Stimulated activated CD8-positive, alpha-beta memory T cell treated with anti-CD3 and anti-CD28 coated beads, Interleukin-2, amount 100 ng/mL, for 1 hour (primary cell): ENCODE results near the gene ACOX3.
"Not testable (repeated sequence)": the region's sequence is repeated elsewhere in the genome, so short reads cannot be mapped to it uniquely, and the experiment has no call there.

Source experiments
- DNase-seq, 2 donors: peaks; one replicate each; pipeline ENCODE4 v3.0.0-alpha.2; 2020; ENCODE audit warnings: low read depth in 2 of 2

The ACOX3 gene

DNA sequence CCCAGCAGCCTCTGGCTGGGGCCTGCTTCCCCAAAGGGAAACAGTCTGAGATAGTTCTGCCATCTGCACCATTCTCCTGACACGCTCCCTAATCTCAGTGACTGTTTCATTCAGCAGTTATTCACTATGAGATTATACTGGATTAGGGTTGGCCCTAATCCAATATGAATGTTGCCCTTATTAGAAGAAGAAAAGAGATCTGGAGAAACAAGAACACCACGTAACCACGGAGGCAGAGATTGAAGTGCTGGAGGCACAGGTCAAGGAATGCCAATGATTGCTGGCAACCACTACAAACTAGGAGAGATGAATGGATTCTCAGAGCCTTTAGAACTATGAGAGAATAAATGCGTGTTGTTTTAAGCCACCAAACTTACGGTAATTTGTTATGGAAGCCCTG, 7.4 kb downstream of the ACOX3 start:
- DNase-seq = no peak

DNA sequence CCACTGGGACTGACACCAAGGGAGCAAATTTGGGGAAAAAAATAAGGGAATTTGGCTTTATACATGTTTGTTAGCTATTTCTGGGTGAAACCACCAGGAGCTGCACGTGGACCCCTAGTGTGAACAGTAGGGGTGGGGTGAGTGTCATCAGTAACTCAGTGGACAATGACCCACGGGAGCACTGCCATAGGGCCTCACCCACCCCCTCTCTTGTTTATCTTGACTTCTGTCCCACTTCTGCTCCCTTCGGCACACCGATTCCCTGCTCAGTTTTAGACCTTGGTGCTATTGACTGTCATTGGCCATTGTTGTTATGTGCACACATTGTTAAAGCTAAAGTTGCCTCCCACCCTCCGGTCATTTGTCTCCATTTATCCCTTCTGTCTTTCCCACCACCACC, 9.0 kb downstream of the ACOX3 start:
- DNase-seq = no peak

DNA sequence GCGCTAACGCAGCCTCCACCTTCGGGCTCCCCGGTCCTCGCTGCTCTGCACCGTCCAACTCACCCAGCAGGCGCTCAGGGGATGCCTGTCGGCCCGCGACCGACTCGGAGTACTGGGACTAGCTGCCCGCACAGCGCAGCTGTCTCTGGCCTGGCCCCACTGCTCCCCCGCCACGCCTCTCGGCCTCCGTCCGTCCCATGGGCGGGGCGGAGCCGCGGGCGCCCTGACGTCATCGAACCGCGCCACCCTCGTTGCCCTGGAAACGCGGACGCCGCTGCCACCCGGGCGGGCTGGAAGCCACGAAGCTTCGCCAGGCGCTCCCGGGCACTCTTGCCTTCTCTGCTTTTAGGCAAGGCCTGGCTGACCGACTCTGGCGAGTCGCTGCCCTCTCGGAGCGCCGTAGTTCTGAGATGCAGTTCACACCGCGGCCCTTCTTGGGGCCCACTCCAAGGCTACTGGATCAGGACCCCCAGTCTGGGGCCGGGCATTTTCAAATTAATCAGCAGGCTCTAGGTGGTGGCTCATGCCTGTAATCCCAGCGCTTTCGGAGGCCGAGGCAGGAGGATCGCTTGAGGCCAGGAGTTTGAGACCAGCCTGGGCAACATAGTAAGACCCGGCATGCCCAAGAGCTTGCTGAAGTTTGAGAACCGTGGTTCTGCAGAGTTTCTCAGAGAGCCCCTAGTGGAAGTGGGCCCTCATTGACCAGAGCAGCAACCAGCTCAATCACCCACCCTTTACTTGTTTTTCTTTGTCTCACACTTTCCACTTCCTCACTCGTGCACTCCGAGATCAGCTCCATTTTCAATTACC, 12.0 kb downstream of the ACOX3 start:
- DNase-seq = peak; percentile 85 to 95

DNA sequence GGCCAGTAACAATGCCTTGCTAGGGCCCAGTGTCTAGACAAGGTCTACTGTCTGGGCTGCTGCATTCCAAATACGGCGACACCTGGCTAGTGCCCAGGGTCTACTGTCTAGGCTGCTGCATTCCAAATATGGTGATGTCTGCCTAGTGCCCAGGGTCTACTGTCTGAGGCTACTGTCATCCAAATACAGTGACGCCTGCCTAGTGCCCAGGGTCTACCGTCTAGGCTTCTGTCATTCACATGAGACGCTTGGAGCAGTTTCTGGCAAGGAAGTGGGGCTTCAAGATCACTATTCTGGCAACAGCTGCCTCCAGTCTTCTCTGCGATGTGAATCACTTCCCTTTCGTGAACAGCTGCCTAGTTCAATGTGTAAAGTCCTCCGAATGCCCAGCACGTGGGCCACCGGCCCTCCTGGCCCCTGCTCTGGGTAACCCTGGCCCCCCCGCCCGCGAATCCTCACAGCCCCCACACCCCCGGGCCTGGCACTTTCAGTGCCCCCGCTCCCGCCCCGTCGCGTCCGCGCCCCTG, 12.7 kb downstream of the ACOX3 start:
- DNase-seq = no peak

DNA sequence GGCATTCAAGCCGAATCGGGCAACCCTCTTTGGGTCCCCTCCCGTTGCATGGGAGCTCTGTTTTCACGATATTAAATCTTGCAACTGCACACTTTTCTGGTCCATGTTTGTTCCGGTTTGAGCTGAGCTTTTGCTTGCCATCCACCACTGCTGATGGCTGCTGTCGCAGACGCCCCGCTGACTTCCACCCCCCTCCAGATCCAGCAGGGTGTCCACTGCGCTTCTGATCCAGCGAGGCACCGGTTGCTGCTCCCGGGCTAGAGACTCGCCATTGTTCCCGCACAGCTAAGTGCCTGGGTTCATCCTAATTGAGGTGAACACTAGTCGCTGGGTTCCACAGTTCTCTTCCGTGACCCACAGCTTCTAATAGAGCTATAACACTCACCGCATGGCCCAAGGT, 13.3 kb downstream of the ACOX3 start:
- no peak for DNase-seq

DNA sequence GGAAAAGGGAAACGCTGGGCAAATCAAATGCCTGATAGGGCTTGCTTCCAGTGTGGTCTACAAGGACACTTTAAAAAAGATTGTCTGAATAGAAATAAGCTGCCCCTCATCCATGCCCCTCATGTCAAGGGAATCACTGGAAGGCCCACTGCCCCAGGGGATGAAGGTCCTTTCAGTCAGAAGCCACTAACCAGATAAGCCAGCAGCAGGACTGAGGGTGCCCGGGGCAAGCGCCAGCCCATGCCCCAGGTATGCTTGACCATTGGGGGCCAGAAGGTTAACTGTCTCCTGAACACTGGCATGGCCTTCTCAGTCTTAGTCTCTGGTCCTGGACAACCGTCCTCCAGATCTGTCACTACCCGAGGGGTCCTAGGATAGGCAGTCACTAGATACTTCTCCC, 17.7 kb downstream of the ACOX3 start:
- DNase-seq = no peak

DNA sequence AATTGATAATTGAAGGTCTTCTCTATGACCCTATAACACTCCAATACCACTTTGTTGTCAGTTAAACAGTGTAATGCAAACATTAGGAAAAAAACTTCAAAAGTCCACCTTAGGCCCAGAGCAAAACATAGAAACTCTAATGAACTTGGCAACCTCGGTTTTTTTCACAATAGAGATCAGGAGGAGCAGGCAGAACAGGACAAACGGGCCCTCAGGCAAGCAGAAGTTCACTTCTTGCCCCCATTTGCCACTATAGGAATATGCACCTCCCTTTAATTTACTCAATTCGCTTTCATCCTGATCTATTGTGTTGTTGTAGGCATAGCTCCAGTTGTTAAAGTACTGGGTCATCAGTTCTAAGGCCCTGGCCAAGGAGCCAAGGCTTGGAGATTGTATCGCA, 18.2 kb downstream of the ACOX3 start:
- no peak for DNase-seq

DNA sequence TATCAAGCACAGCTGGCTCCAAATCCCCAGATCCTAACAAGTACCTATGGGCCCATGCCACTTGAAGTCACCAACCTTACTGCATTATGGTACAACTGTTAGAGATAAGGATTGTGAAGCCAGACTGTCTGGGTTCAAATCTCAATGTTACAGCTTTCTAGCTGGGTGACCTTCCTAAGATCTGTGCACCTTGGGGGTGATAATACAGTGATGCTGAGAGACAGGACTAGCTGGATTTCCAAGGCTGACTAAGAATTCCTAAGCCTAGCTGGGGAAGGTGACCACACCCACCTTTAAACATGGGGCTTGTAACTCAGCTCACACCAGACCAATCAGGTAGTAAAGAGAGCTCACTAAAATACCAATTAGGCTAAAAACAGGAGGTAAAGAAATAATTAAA, 20.4 kb downstream of the ACOX3 start:
- DNase-seq = not testable (repeated sequence)

DNA sequence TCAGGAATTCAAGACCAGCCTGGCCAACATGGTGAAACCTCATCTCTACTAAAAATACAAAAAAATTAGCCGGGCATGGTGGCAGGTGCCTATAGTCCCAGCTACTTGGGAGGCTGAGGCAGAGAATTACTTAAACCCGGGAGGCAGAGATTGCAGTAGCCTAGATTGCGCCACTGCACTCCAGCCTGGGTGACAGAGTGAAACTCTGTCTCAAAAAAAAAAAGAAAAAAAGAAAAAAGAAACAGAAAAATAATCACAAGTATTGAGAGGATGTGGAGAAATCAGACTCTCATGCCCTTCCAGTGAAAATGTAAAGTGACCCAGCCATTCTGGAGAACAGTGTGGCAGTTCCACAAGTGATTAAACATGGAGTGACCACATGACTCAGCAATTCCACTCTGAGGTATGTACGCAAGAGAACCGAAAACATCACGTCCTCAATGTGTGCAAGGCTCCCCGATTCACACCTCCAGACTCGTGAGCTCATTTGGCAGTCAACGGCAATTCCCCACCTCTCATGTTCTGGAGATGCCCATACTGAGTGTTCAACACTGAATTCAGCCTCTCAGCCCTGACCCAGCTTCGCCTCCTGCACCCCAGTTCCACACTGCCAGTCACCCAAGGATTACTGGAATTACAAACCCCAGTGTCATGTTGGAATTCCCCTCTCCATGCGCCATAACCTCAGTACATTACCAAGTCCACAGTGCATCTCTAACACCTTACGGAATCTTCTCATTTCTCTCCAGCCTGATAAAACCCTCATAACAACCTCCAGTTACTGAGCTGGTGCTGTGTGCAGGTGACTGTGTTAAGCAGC, 21.1 kb downstream of the ACOX3 start:
- DNase-seq = no peak

DNA sequence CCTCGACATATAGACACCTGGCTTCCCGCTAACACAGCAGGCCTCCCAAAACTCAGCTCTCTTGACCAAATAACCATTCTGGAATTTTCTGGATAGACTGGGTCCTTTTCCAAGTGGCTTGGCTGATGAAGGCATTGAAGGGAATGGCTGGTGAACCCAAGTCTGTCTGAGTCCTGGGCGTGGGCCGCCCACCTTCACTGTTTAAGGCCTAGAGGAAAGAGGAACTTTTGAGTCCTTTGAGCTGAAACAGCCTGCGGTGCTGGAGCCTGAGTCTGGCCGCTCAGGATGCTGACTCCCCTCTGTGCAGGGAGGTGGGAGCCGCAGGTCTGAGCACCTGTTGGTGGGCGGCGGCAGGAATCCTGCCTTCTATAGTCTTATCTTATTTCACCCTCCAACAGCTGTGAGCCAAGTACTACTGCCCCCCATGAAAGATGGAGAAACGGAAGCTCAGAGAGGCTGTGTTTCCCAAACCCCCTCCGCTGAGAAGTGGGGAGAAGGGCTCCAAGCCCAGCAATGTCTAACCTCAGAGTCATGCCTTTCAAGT, 23.4 kb downstream of the ACOX3 start:
- DNase-seq = no peak

DNA sequence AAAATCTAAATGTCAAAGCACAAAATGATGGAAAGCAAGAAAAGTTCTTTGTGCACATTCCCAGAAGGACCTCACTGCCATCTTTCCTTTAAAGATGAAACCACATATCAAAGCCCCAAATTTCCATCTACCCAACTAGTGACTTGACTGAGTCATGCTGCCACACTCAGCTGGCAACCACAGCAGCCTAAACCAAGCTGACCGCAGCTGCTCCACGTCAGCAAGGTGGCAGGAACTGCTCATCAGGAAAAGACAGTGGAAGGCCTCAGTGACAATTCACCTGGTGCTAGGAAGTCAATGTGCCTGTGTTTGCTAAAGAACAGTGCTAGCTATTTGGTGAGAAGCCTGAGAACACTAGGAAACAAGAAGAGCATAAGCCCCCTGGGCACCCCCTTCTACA, 26.1 kb downstream of the ACOX3 start:
- no peak for DNase-seq

DNA sequence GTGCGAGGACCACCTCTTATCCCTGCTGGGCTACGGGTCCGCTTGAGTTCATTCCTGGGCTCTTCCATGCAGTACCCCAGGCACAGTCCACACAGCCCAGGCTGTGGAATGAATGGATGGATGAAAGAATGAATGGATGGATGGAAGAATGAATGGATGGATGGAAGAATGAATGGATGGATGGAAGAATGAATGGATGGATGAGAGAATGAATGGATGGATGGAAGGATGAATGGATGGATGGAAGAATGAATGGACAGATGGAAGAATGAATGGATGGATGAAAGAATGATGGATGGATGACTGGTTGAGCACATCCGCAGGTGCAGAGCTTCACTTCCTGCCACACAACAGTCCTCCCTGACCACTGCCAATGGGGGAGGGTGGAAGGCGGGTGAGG, 28.2 kb downstream of the ACOX3 start:
- DNase-seq = no peak

DNA sequence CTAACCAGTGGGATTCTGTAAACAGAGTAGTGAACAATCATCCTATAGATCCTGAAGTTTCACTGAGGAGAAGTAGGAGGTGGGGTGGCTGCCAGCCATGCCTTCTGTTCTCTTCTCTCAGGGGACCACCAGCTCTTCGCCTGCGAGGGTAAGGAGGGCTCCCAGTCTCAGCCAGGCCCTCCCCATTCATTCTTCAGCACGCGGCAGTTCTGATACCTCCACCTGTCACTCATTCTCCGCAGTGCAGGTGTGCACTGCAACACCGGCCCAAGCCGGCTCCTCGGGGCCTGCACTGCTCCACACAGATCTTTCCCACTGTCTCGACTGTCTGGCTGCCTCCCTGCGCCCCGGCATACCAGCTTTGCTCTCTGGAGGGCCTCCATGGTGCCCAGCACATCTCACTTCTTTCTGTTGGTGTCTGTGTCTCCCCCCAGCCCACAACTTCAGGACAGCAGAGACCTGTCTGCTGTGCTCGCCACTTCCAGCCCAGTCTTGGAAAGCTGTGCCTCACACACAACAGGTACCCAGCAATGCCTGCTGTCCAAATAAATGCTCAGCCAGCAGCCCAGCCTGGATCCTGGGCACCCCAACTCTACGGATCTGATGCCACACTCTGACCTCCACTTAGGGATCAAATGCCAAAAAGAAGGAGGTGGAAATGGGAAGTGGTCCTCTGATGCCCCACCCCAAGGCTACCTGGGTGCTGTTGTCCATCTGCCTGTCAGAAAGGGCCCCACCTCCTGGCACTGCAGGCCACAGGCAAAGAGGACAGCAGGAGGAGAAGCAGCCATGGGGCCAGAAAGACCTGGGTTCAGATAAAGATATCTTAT, 29.0 kb downstream of the ACOX3 start:
- no peak for DNase-seq

DNA sequence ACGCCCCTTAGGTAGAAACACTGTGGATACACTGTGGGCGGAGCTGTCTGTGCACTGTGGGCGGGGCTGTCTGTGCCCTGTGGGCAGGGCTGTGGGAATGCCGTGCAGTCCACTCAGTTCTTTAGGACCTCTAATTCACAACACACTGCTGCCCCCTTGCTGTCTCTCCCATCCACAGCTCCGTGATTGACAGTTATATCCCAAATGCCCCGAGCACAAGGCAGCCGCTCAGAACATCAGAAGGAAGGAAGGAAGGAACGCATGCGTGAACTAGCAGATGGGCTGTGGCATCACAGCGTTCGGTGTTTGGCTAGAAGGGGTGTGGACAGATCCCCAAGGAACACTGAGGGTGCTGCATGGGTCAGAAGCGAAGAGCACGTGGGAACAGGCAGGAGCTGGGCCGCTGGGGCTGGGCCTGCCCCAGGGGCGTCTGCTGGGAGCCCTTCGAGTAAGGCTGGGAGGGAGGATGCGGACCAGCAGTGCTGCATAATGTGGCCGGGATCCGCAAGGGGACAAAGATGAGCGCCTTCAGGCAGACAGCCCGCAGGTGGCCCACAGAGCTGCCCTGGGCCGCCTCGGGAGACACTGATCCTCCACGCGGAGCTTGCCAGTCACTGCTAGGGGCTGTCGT, 29.8 kb downstream of the ACOX3 start:
- DNase-seq = no peak

DNA sequence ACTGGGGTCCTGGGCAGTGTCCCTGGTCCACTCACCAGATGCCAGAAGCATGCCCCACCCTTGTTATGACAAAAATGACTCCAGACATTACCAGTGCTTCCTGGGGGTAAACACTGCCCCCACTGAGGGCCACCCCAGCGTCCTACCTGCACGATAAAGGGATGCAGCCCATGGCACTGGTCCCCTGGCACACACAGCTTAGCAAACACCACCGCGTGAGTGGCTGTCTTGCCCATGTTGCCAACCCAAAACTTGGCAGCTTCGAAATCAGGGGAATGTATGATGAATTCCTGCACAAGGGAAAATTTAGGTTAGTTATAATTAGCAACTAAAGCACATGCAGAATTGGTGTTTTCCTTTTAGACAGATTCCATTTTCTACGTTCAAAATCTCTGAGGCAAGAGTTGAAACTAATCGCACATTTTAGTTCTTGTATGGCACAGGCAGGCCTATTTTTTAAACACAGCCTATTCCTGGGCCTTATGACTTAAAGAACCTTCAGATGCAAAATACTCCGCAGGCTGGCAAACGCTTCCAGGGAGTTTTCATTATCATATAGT, 30.4 kb downstream of the ACOX3 start:
- DNase-seq = no peak

DNA sequence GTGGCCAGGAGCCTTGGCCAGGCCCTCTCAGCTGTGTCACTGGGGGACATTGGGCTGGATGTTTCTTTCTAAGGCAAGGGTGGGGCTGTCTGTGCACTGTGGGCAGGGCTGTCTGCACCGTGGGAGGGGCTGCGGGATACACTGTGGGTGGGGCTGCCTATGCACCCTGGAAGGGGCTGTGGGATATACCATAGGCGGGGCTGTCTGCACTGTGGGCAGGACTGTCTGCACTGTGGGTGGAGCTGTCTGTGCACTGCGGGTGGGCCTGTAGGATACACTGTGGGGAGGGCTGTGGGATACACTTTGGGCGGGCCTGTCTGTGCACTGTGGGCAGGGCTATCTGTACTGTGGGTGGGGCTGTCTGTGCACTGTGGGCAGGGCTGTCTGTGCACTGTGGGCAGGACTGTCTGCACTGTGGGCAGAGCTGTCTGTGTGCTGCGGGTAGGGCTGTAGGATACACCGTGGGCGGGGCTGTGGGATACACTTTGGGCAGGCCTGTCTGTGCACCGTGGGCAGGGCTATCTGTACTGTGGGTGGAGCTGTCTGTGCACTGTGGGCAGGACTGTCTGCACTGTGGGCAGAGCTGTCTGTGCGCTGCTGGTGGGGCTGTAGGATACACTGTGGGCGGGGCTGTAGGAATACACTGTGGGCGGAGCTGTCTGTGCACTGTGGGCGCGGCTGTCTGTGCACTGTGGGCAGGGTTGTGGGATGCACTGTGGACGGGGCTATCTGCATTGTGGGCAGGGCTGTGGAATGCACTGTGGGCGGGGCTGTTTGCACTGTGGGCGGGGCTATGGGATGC, 31.1 kb downstream of the ACOX3 start:
- peak; percentile 45 to 50 for DNase-seq

DNA sequence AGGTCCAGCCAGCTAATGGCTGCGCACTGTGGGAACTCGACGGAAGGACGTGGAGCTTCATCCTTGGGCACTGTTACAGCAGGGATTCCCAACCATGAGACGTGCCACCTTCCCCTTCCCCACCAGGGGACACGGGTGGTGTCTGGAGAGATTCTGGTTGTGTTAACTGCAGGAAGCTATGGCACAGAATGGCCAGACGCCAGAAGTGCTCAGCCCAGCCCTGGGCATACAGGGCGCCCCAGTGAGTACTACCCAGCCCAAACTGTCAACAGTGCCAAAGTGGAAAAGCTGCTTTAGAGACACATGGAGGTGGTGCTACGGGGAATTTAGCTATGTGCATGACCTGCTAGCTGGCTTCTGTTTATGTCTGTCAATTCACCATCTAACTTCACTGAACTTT, 32.8 kb downstream of the ACOX3 start:
- DNase-seq = no peak

DNA sequence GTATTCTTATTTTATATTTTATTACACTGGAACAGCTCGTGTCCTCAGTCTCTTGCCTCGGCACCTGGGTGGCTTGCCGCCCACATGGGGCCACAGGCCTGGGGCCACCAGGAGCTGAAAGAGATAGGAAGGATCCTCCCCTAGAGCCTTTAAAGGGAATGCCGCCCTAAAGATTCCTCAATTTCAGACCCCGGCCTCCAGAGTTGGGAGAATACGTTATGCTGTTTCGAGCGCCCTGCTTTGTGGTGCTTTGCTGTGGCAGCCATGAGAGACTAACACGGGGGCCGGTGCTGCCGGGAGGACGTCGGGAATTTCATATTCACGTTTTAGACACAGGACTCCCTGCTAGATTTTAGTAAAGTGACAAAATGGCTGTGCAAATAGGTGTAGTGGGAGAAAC, 33.2 kb downstream of the ACOX3 start:
- DNase-seq = no peak

DNA sequence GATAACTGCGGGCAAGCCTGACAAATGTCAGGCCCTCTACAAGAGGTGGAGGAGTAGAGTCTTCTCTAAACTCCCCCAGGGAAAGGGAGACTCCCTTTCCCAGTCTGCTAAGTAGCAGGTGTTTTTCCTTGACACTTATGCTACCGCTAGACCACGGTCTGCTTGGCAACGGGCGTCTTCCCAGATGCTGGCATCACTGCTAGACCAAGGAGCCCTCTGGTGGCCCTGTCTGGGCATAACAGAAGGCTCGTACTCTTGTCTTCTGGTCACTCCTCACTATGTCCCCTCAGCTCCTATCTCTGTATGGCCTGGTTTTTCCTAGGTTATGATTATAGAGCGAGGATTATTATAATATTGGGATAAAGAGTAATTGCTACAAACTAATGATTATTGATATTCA, 33.6 kb downstream of the ACOX3 start:
- DNase-seq = not testable (repeated sequence)

DNA sequence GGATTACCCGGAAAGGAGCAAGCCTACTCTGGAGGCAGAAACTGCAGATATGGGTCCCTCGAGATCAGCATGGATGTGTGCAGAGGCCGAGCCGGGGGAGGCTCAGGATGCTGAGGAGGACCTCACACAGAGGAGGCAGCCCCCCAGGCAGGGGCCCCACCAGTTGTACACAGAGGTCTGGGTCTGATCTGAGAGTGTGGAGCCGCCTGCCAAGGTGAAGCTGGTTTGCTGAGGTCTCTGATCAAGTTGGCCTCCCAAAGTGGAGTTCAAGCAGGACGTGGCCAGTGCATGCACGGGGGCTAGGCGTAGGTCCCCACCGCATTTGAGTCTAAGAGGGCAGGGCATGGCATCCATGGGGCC, 35.0 kb downstream of the ACOX3 start:
- no peak for DNase-seq
